Measurements from ENCODE around the gene FOXK1. TPM values are rescaled to one million over a fixed set of nuclear protein-coding genes. Genes with fewer than 3 reads are reported as not detected.
A peak's percentile ranks its signal among the peaks of the same experiment; 100 is the strongest.

The FOXK1 gene
- polyA plus RNA-seq, 12 donors: 11.8 to 92.4 (median 17.9) TPM

DNA sequence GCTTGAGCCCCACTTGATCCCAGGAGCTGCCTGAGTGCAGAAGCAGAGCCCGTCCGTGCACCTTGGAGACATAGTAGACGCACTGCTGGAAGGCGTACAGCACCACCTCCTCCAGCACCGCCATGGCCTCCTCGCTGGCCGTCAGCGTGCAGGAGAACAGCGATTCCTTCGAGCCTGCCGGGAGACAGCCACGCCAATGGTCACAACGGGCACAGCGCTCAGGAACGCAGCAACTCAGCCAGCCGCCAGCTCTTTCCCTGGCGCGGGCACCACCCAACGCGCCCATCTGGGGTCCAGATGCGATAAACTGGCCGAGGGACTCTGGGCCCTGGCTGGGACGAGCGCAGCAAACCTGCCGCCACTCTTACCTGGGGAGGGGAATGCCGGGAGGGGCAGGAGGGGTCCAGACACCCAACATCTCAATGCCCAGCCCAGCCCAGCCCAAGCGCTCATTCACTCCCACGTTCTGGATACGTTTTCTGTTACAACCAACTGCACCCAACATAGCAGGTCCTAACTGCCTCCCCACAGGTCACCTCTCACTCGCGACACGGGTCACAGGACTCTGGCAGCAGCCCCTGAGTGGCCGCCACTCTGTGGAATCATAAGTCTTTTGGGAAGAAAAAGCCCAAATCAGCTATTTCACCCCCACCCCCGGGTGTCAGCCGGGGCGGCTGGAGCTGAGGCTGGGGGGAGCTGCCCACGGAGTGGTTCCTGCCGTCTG, 135.2 kb downstream of the FOXK1 start:
- no peak for DNase-seq

- DNase-seq: no peak
Measured at GRCh38 chr7:4818000-4818794, 136.1 kb downstream of the FOXK1 start.

DNA sequence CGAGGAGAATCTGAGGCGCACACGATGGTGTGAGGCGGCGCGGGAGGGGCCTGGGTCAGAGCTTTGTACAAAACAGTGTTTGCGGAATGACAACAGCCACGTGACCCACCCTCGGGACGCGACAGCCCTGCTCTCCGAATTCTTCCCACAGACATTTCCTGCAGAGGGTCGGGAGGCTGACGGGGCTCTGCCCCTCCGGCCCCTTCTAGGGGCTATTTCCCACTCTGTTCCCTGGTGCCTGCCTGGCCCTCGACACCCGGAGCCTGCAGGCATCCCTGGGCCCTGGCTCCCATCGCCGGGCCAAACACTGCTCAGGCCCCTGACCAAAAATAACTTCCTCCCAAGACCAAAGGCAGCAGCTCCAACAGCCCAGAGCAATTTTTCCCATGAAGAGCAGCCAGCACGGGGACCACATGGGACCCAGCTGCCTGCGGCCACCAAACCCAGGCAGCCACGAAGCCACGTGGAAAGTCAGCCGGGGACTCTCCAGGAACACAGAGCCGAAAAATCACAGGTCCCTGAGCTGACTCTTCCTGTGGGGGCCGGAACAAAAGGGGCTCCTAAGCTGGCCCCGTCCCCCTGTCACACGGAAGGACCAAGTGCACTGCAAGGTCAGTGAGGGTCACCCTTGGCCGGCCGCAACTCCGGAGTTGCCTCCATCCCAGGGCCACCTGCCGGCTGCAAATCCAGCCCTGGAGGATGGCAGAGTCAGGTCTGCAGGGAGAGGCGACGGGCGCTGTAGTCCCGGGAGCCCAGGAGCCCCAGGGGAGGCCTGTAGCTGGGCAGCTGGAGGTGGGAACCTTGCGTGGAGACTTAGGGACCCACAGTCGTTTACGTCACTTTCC, 137.7 kb downstream of the FOXK1 start:
- DNase-seq: peak; percentile 58

GRCh38 chr7:4820405-4820966, 138.4 kb downstream of the FOXK1 start:
- DNase-seq: no peak

Other genes with a start within 250 kb of the FOXK1 start
- 10 to 100 TPM in 11 of 12 donors, not detected in 1; 10.3 to 17.8 (median 13.4) TPM for gene AP5Z1, start 93.3 kb downstream of the FOXK1 start, polyA plus RNA-seq (ENCODE audit: insufficient read length in 12 of 12)
- under 1 TPM in 4 of 12 donors, not detected in 8; 0.04 to 0.12 (median 0.06) TPM for gene PAPOLB, start 179.7 kb downstream of the FOXK1 start, polyA plus RNA-seq (ENCODE audit: insufficient read length in 12 of 12)
- 10 to 100 TPM in 1 of 12 donors, 1 to 10 TPM in 10, not detected in 1; 2.0 to 14.4 (median 3.5) TPM for gene RADIL, start 201.4 kb downstream of the FOXK1 start, polyA plus RNA-seq (ENCODE audit: insufficient read length in 12 of 12)

All from muscle of arm (tissue), 12 donors.